B cell (primary cell): ENCODE measurements around the gene MCEMP1. TPM values are rescaled to one million over a fixed set of nuclear protein-coding genes. Genes with fewer than 3 reads are reported as not detected.
A peak's percentile ranks its signal among the peaks of the same experiment; 100 is the strongest.

ENCODE experiments used
- ATAC-seq: fragments of 200-7000 bp; cut with Tn5 transposase; one replicate; pipeline ENCODE4 v1.10.0; 2021; ENCODE audit warnings: low read depth, mild to moderate bottlenecking, moderate number of reproducible peaks, moderate library complexity
- CTCF ChIA-PET: fragments of 350-600 bp; sonication (Branson Sonifier 250); formaldehyde crosslinking; loops from one replicate; lab custom pipeline; 2021; ENCODE audit warnings: antibody characterized with exemption, inconsistent platforms; lab: Charles Lee
- POLR2A ChIA-PET: fragments of 350-600 bp; sonication (Branson Sonifier 250); formaldehyde crosslinking; loops from one replicate; lab custom pipeline; 2021; ENCODE audit warnings: antibody characterized with exemption; lab: Charles Lee
- DNase-seq: peaks from one replicate; pipeline ENCODE4 v3.0.0; 2013
- H2AFZ ChIP-seq: 2 replicates; pipeline ENCODE4 v1.6.1; 2012; ENCODE audit warnings: mild to moderate bottlenecking, low read depth, low read length; ENCODE audit not compliant: insufficient read depth, poor library complexity, severe bottlenecking
- H3K27ac ChIP-seq, 2 donors: 1 replicate in 1 of 2; 2 replicates in 1 of 2; pipeline ENCODE4 v1.5.1; 2012 to 2013; ENCODE audit warnings: low read length in 2 of 2, mild to moderate bottlenecking in 2 of 2, moderate library complexity in 1 of 2
- H3K27me3 ChIP-seq, 4 experiments: fragments of 200-600 bp in 1 of 4; sonication (generic) in 1 of 4; replicated peaks in 1 of 4; 1 replicate in 2 of 4; 2 replicates in 2 of 4; pipeline versions ENCODE4 v1.6.1 to v1.7.0; 2013 to 2016; ENCODE audit warnings: low read length in 3 of 4, mild to moderate bottlenecking in 2 of 4, mixed read lengths in 1 of 4, moderate library complexity in 1 of 4; ENCODE audit not compliant: insufficient read depth in 4 of 4, control insufficient read depth in 3 of 4; ENCODE audit errors: control extremely low read depth in 1 of 4
- H3K36me3 ChIP-seq, 2 experiments: replicated peaks in 1 of 2; 1 replicate in 1 of 2; 2 replicates in 1 of 2; pipeline versions ENCODE4 v1.6.1 to v1.7.1; 2013; ENCODE audit warnings: low read length in 1 of 2; ENCODE audit not compliant: insufficient read depth in 2 of 2, control insufficient read depth in 1 of 2; ENCODE audit errors: control extremely low read depth in 1 of 2, extremely low read depth in 1 of 2
- H3K4me1 ChIP-seq, 2 donors: fragments of 200-600 bp in 1 of 2; sonication (generic) in 1 of 2; 1 replicate in 1 of 2; 2 replicates in 1 of 2; pipeline versions ENCODE4 v1.5.1 to v1.6.1; 2013 to 2017; ENCODE audit warnings: low read length in 2 of 2; ENCODE audit not compliant: control insufficient read depth in 2 of 2, insufficient read depth in 2 of 2
- H3K4me2 ChIP-seq: replicated peaks from 2 replicates; pipeline ENCODE3; 2012; ENCODE audit warnings: mild to moderate bottlenecking, low read depth, low read length; ENCODE audit not compliant: poor library complexity, severe bottlenecking
- H3K4me3 ChIP-seq, 5 experiments: fragments of 200-600 bp in 1 of 5; sonication (generic) in 1 of 5; 1 replicate in 3 of 5; 2 replicates in 2 of 5; pipeline versions ENCODE4 v1.5.1 to v1.7.0; 2011 to 2016; ENCODE audit warnings: low read length in 4 of 5, mild to moderate bottlenecking in 4 of 5, low read depth in 2 of 5, control low read depth in 1 of 5, moderate library complexity in 1 of 5; ENCODE audit not compliant: insufficient read depth in 1 of 5; ENCODE audit errors: control extremely low read depth in 1 of 5, extremely low read depth in 1 of 5
- H3K79me2 ChIP-seq: fragments of 200-600 bp; sonication (generic); one replicate; pipeline ENCODE4 v1.6.0; 2016; ENCODE audit warnings: low read length; ENCODE audit not compliant: control insufficient read depth, insufficient read depth
- H3K9ac ChIP-seq: fragments of 200-600 bp; sonication (generic); 2 replicates; pipeline ENCODE4 v1.6.1; 2017; ENCODE audit warnings: mild to moderate bottlenecking, low read length, moderate library complexity
- H3K9me3 ChIP-seq, 3 donors: one replicate each; pipeline versions ENCODE4 v1.6.1 to v1.7.1; 2013; ENCODE audit warnings: low read length in 2 of 3; ENCODE audit not compliant: control insufficient read depth in 2 of 3, insufficient read depth in 1 of 3; ENCODE audit errors: control extremely low read depth in 1 of 3
- H4K20me1 ChIP-seq: 2 replicates; pipeline ENCODE4 v1.6.0; 2012; ENCODE audit warnings: mild to moderate bottlenecking, low read length; ENCODE audit not compliant: insufficient read depth, control insufficient read depth, poor library complexity, severe bottlenecking
- H3K27ac Mint-ChIP-seq: one replicate; pipeline ENCODE4 v1.8.0; 2021; ENCODE audit warnings: mixed read lengths
- H3K27me3 Mint-ChIP-seq: one replicate; pipeline ENCODE4 v1.8.0; 2021; ENCODE audit warnings: mixed read lengths
- H3K4me1 Mint-ChIP-seq: one replicate; pipeline ENCODE4 v1.8.0; 2021; ENCODE audit warnings: mixed read lengths
- H3K4me3 Mint-ChIP-seq: one replicate; pipeline ENCODE4 v1.8.0; 2021; ENCODE audit warnings: mixed read lengths
- H3K9me3 Mint-ChIP-seq: one replicate; pipeline ENCODE4 v1.8.0; 2022; ENCODE audit warnings: mixed read lengths; ENCODE audit not compliant: insufficient read depth
- EZH2 ChIP-seq: IDR thresholded peaks from 2 replicates; pipeline ENCODE4 v1.6.1; 2012; ENCODE audit warnings: borderline replicate concordance, low read depth, mild to moderate bottlenecking, moderate library complexity, low read length; ENCODE audit not compliant: insufficient read depth, poor library complexity, severe bottlenecking
- WGBS: methylation state at CpG from one replicate; pipeline ENCODE4 v1.1.5; 2013; ENCODE audit warnings: missing lambda C conversion rate; ENCODE audit not compliant: insufficient coverage; 5-methylcytosine and 5-hydroxymethylcytosine counted together
- intact Hi-C: fragments of 100-400 bp; cut with micrococcal nuclease; formaldehyde crosslinking; loops from one replicate; pipeline ENCODE4 v1.10.0; 2022
- polyA plus RNA-seq: library from polyadenylated mRNA; depleted of rRNA; stranded (reverse); fragments of >200 nt; gene quantifications from 2 replicates; pipeline ENCODE4 v1.2.3, GENCODE V29; 2012
- total RNA-seq, 2 donors: library from RNA; stranded (reverse); fragments of 120-200 nt in 1 of 2; gene quantifications; 1 replicate in 1 of 2; 2 replicates in 1 of 2; pipeline versions ENCODE4 v1.2.3 to v1.2.4, GENCODE V29; 2013 to 2022
- TF ChIP-seq, protein P1 (sequence below): fragments of 200-600 bp; IDR thresholded peaks from one replicate; pipeline ENCODE4 v1.8.0; 2022; ENCODE audit warnings: antibody characterized with exemption, mild to moderate bottlenecking

The MCEMP1 gene
- total and polyA plus RNA-seq, 2 donors (not counting 1 experiment from before 2014, with no cell fraction given): 0.57 TPM; not detected in 1

DNA sequence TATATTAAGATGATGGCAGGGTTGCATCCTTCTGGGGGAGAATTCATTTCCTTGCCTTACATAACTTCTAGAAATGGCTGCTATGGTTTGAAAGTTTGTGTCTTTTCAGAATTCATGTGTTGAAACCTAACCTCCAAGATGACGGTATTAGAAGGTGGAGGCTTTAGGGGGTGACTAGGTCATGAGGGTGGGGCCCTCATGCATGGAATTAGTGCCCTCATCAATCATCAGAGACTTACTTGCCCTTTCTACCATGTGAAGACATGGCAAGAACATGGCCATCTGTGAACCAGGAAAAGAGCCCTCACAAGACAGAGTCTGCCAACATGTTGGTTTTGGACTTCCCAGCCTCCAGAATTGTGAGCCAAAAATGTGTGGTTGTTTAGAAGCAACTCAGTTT, 39.9 kb downstream of the MCEMP1 start:
- H3K79me2 ChIP-seq: no peaks in the 10 kb centered on the region
- H3K36me3 ChIP-seq: no peaks in the 10 kb centered on the region
- no peak overlapping the region for H2AFZ ChIP-seq
- Mint-ChIP-seq H3K27me3 (no peaks in the 10 kb centered on the region), H3K9me3 (peaks cover 4% of the 10 kb centered on the region), H3K4me3 (no peak overlapping the region), H3K4me1 (peaks cover 54% of the 10 kb centered on the region), H3K27ac (peak overlapping the region; percentile 46)
- ChIA-PET POLR2A (interaction anchor here (0.6 kb wide), 1 partner anchor 11 kb away, joined by 3 read pairs; no protein-coding TSS in a partner anchor), CTCF (interaction anchor here (0.9 to 2.6 kb wide), 2 partner anchors 36 to 82 kb away, joined by 4 to 8 read pairs; partner anchors contain the start of gene TRAPPC5)
- no peak overlapping the region for H3K4me3 ChIP-seq
- H3K9me3 ChIP-seq: peaks cover 2 to 19% (median 6%) of the 10 kb centered on the region in 3 donors
- WGBS: no CpG with 5 or more reads among the region's 1 CpG
- no peak overlapping the region for H3K4me2 ChIP-seq
- TF ChIP-seq, protein P1, sequence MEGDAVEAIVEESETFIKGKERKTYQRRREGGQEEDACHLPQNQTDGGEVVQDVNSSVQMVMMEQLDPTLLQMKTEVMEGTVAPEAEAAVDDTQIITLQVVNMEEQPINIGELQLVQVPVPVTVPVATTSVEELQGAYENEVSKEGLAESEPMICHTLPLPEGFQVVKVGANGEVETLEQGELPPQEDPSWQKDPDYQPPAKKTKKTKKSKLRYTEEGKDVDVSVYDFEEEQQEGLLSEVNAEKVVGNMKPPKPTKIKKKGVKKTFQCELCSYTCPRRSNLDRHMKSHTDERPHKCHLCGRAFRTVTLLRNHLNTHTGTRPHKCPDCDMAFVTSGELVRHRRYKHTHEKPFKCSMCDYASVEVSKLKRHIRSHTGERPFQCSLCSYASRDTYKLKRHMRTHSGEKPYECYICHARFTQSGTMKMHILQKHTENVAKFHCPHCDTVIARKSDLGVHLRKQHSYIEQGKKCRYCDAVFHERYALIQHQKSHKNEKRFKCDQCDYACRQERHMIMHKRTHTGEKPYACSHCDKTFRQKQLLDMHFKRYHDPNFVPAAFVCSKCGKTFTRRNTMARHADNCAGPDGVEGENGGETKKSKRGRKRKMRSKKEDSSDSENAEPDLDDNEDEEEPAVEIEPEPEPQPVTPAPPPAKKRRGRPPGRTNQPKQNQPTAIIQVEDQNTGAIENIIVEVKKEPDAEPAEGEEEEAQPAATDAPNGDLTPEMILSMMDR: no peak
- no peak for TF ChIP-seq EZH2
- H3K9ac ChIP-seq: no peak overlapping the region
- intact Hi-C loops: loop anchor here (5.0 kb wide), 1 partner anchor 34 kb away; the partner anchor contains the start of gene TRAPPC5
- DNase-seq: no peak
- H3K4me1 ChIP-seq: peaks cover 45 to 71% of the 10 kb centered on the region in 2 donors
- no peaks in the 10 kb centered on the region for H3K27me3 ChIP-seq
- H3K27ac ChIP-seq: no peak overlapping the region
- no peak for ATAC-seq
- no peaks in the 10 kb centered on the region for H4K20me1 ChIP-seq

DNA sequence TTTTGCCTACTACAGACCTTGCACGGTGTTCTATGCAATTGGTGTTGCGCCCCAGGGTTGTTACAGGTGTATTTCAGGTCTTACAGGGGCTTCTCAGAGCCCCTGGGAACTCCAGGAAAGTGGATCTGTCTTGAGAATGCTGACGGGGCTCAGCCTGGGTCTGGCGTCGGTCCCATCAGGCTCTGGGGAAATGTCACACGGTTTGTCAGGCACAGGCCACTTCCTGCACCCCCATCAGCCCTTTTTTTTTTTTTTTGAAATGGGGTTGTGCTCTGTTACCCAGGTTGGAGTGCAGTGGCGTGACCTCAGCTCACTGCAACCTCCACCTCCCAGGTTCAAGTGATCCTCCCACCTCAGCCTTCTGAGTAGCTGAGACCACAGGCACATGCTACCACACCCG, 41.8 kb downstream of the MCEMP1 start:
- H3K9me3 Mint-ChIP-seq: peaks cover 4% of the 10 kb centered on the region
- Histone ChIP-seq H3K79me2 (no peaks in the 10 kb centered on the region), H3K27me3 (no peaks in the 10 kb centered on the region), H3K4me1 (peaks cover 49 to 69% of the 10 kb centered on the region in 2 donors), H3K27ac (peak overlapping the region; percentile 37 to 51), H2AFZ (peak overlapping the region; percentile 32), H3K36me3 (no peaks in the 10 kb centered on the region), H4K20me1 (no peaks in the 10 kb centered on the region), H3K4me3 (no peak overlapping the region), H3K9me3 (peaks cover 2 to 21% (median 6%) of the 10 kb centered on the region in 3 donors), H3K9ac (no peak overlapping the region), H3K4me2 (peak overlapping the region; percentile 70)
- peak overlapping the region; percentile 83 for H3K27ac Mint-ChIP-seq
- ATAC-seq: peak; percentile 78
- DNase-seq: peak; percentile 83
- ChIA-PET CTCF (interaction anchor here (0.6 to 2.6 kb wide), 3 partner anchors 38 to 364 kb away, joined by 3 to 8 read pairs (median 5); partner anchors contain the start of gene TRAPPC5), POLR2A (interaction anchor here (0.7 to 1.7 kb wide), 3 partner anchors 13 to 35 kb away, joined by 4 to 5 read pairs (median 4); partner anchors contain the start of gene FCER2)
- 21% methylated on average over 4 of the region's 8 CpGs for WGBS
- H3K4me3 Mint-ChIP-seq: peak overlapping the region; percentile 62
- TF ChIP-seq EZH2: no peak
- TF ChIP-seq, protein P1: no peak
- intact Hi-C loops: loop anchor here (1.0 to 5.0 kb wide), 3 partner anchors 13 to 36 kb away; partner anchors contain the start of gene TRAPPC5
- peaks cover 63% of the 10 kb centered on the region for H3K4me1 Mint-ChIP-seq
- no peaks in the 10 kb centered on the region for H3K27me3 Mint-ChIP-seq
